ENCODE data around the gene YKT6. TPM values are rescaled to one million over a fixed set of nuclear protein-coding genes. Genes with fewer than 3 reads are reported as not detected.

Gene YKT6
- total and polyA plus RNA-seq, 2 of the 8 experiments (the other 6 are each of a cell fraction or from before 2014, with no cell fraction given) = 75.3 to 103 TPM

- Histone ChIP-seq H3K23ac (ENCODE audit: insufficient read length) (no peak overlapping the region), H2BK15ac (ENCODE audit: low read length) (no peak overlapping the region), H3K56ac (replicated peaks; ENCODE audit: insufficient read length, low read depth, low read length) (no peak overlapping the region), H3K79me2 (ENCODE audit: control insufficient read depth in 1 of 2, insufficient read depth in 2 of 2, low read length in 2 of 2) (no peaks in the 10 kb centered on the region), H2AFZ (ENCODE audit: low read length) (no peak overlapping the region), H4K5ac (ENCODE audit: insufficient read length, low read depth, low read length) (no peak overlapping the region), H3K27me3 (replicated peaks in 1 of 4; ENCODE audit: control insufficient read depth in 3 of 4, extremely low read depth in 1 of 4, insufficient read depth in 3 of 4, low read length in 3 of 4) (no peaks in the 10 kb centered on the region), H3K4me1 (replicated peaks in 1 of 4; ENCODE audit: control insufficient read depth in 3 of 4, insufficient read depth in 4 of 4, low read length in 3 of 4) (peaks cover 0 to 11% (median 5%) of the 10 kb centered on the region in 4 experiments; a peak in 5 of 7 replicates), H4K20me1 (replicated peaks in 1 of 2; ENCODE audit: control insufficient read depth in 1 of 2, insufficient read depth in 2 of 2, low read length in 2 of 2) (peaks cover 0 to 5% of the 10 kb centered on the region in 2 experiments), H3K36me3 (ENCODE audit: control insufficient read depth in 2 of 4, insufficient read depth in 4 of 4, low read length in 3 of 4) (peaks cover 19 to 43% (median 30%) of the 10 kb centered on the region in 4 experiments), H4K8ac (ENCODE audit: extremely low read depth, insufficient read depth, low read length) (no peak overlapping the region), H3K23me2 (ENCODE audit: low read depth, low read length) (no peaks in the 10 kb centered on the region), H3K18ac (ENCODE audit: extremely low read depth, low read length) (no peak overlapping the region), H3K9ac (replicated peaks in 1 of 4; ENCODE audit: extremely low read depth in 1 of 4, low read depth in 3 of 4, low read length in 3 of 4) (no peak overlapping the region), H3K79me1 (ENCODE audit: low read depth, low read length) (no peaks in the 10 kb centered on the region), H2BK120ac (replicated peaks; ENCODE audit: low read depth, low read length) (no peak overlapping the region), H3K9me3 (ENCODE audit: insufficient read depth in 2 of 2, low read depth in 1 of 2, low read length in 1 of 2) (no peaks in the 10 kb centered on the region), H2BK5ac (ENCODE audit: low read depth, low read length) (no peak overlapping the region), H3K14ac (ENCODE audit: insufficient read length) (no peak overlapping the region), H3K27ac (ENCODE audit: low read depth, low read length) (no peak overlapping the region), H3K4me3 (ENCODE audit: extremely low read depth in 1 of 4, insufficient read depth in 2 of 4, low read depth in 3 of 4, low read length in 4 of 4) (no peak overlapping the region), H3K4me2 (ENCODE audit: insufficient read depth in 1 of 2, low read depth in 2 of 2, low read length in 2 of 2) (no peak overlapping the region), H3K4ac (replicated peaks; ENCODE audit: insufficient read length, low read depth, low read length) (no peak overlapping the region), H2BK12ac (ENCODE audit: low read depth, low read length) (no peak overlapping the region), H4K91ac (replicated peaks; ENCODE audit: insufficient read length, low read length) (no peak overlapping the region), H2AK5ac (ENCODE audit: low read depth, low read length) (no peak overlapping the region), H2BK20ac (ENCODE audit: low read length) (no peak overlapping the region)
- DNase-seq (ENCODE audit: low read depth in 1 of 2, low spot score in 2 of 2) (no peak), FAIRE-seq (no peak)
- CTCF ChIA-PET (ENCODE audit: partially characterized antibody) = interaction anchor here (0.8 to 6.0 kb wide), 9 partner anchors 10 to 81 kb away, joined by 3 to 35 read pairs (median 4); partner anchors contain the start of gene YKT6
- POLR2A ChIA-PET (ENCODE audit: partially characterized antibody) = no interaction called here
- 91% methylated on average over 7 of the region's 7 CpGs; no CpG with 5 or more reads in 1 of the 2 experiments for WGBS, 2 experiments (ENCODE audit: extremely low coverage in 1 of 2, insufficient coverage in 1 of 2, insufficient read length in 1 of 2, insufficient replicate concordance in 2 of 2, low coverage in 1 of 2, low lambda C conversion rate in 2 of 2, missing lambda C conversion rate in 1 of 2)
- TF ChIP-seq EP300 (IDR thresholded peaks at IDR 0.05; ENCODE audit: borderline replicate concordance in 1 of 2, low read depth in 2 of 2, low read length in 2 of 2) (no peak), USF2 (IDR thresholded peaks at IDR 0.05; ENCODE audit: low read length) (no peak), PHF8 (conservative IDR thresholded peaks at IDR 0.05; ENCODE audit: low read depth, low read length) (no peak), SP1 (IDR thresholded peaks at IDR 0.05; ENCODE audit: low read depth, low read length) (no peak), CBX5 (IDR thresholded peaks at IDR 0.05; ENCODE audit: low read depth, low read length) (no peak), BACH1 (IDR thresholded peaks at IDR 0.05; ENCODE audit: low read length) (no peak), EGR1 (IDR thresholded peaks at IDR 0.05; ENCODE audit: borderline replicate concordance, low read depth, low read length) (no peak), BRCA1 (IDR thresholded peaks at IDR 0.05; ENCODE audit: low read depth, low read length) (no peak), POLR2A (IDR thresholded peaks at IDR 0.05; ENCODE audit: control extremely low read depth in 1 of 2, low read depth in 2 of 2, low read length in 2 of 2) (no peak), CTCF (IDR thresholded peaks at IDR 0.05; ENCODE audit: control extremely low read depth in 1 of 3, insufficient read depth in 1 of 3, low read depth in 1 of 3, low read length in 3 of 3) (no peak)
Observed at GRCh38 chr7:44212581-44213184, 11.9 kb downstream of the YKT6 start.

All from H1 (cell line).